GM11168 (cell line): ENCODE data around the gene HNRNPR.
"Not testable (repeated sequence)": the region's sequence is repeated elsewhere in the genome, so short reads cannot be mapped to it uniquely, and the experiment has no call there.

ENCODE experiments used
- in situ Hi-C: fragments of 300-500 bp; cut with MboI; formaldehyde crosslinking; loops from one replicate; pipeline ENCODE4 v1.12.0; 2022; ENCODE audit warnings: low sequenced_read_pairs; ENCODE audit not compliant: unreplicated experiment

Gene HNRNPR

DNA sequence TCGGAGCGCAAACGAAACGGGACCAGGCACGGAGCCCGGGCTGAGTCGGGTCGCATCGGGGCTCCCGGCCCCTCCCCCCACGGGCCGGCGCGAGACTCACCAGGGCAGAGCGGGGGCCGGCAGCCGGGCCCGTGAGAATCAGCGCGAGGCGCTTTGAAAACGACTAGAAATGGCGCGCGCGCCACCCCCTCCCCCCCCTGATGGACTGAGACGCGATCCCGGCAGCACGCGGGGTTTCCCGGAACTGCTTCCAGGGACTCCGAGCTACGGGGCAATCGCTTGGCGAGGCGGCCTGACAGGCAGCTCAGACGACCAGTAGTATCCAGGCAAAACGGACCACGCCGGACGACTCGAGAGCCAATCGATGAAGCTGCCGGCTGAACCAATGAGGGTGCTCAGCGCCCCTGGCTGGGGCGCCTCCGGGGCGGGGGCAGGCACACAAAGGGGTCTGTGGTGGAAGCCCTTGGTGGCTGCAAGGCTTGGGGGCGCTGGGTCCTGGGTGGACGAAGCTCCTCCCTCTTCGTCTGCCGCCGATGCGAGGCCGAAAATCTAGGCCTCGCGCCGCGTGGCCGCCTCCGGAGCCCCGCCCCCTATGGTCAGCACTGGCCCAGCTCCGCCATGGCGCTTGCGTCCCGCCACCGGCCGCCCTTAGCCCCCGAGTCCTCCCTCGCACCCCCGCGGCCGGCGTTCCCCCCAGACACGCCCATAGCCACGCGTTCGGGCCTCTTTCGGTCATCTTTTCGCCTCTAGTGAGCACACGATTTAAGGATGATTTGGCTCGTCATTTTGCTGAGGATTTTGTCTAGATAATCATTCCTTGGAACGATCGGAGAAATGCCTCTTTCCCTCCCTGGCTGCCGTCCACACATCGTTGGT is at the start of gene HNRNPR:
TSS of gene HNRNPR (minus strand) at position 174 of the 876 bp plus-strand sequence. CDS start 3,276 bp downstream, outside the sequence.
- in situ Hi-C loops, result no loop called here

DNA sequence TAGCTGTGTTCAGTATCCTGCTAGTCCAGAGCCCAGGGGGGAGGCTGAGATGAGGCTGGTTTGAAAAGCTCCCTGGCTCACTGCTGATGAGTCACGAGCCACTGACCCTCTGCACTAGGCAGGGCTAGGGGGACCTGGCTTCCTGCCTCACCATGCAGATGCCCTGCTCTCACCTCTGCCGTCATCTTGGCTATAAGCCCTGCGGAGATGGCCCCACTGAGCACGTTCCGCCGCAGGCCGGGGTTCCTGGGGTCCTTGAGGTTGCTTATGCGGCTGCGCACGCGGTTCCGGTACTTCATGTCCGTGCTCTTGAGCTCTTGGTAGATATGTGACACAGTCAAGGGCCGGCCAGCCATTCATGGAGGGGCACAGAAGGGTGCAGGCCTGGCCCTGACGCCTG is 49.6 kb upstream of the HNRNPR start:
- in situ Hi-C loops, result no loop called here

DNA sequence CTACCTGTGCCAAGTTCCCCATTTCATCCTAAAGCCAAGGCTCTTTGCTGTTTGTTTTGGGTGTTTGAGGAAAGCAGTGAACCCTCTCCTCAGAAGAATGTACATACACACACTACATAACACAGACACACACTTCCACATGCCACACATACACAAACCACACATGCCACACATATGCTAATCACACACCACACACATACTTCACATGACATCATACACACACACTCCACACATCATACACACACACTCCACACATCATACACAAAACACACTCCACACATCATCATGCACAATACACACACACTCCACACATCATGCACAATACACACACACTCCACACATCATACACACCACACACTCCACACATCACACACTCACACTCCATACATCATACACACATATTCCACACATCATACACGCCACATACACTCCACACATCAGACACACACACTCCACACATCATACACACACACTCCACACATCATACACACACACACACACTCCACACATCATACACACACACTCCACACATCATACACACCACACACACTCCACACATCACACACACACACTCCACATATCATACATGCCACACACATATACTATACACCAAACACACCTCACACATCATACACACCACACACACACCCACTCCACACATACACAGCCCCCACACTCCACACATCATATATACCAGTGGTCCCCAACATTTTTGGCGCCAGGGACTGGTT is 48.2 kb upstream of the HNRNPR start:
- in situ Hi-C loops, result no loop called here

DNA sequence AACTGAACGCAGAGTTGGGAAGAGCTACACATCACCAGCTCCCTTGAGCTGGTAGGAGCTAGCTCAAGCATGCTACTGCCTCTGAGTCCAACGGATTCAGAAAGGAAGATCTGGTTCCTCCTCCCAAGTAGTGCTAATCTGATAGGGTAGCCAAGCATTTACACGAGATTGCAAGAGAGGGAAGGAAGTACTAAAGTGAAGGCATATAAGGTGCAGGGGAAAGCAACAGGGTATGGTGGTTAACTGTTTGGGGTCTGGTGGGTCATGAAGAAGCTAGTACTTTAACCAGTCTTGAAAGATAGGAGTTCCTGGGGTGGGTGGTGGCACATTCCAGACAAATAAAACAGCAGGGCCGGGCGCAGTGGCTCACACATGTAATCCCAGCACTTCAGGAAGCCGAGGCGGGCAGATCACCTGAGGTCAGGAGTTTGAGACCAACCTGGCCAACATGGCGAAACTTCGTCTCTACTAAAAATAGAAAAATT is 45.8 kb upstream of the HNRNPR start:
- in situ Hi-C loops, result no loop called here

DNA sequence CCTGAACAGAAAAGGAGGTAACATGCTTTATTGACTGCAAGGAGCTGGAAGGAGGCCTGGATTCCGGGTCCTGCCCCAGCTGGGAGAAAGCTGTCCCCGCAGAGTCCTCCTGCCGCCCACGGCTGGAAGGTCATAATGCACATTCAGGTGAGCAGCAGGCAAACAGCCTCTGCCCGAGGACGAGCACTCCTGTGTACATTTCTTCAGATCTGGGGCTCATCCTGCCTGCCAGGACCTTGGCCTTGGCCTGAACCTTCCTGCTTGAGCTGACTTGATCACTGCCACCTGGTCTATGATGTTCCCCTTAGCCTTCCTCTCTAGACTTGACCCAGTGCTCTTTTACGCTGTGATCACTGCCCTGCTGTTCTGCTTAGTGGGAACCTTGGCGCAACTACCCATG is 43.4 kb upstream of the HNRNPR start:
- in situ Hi-C loops, result no loop called here

DNA sequence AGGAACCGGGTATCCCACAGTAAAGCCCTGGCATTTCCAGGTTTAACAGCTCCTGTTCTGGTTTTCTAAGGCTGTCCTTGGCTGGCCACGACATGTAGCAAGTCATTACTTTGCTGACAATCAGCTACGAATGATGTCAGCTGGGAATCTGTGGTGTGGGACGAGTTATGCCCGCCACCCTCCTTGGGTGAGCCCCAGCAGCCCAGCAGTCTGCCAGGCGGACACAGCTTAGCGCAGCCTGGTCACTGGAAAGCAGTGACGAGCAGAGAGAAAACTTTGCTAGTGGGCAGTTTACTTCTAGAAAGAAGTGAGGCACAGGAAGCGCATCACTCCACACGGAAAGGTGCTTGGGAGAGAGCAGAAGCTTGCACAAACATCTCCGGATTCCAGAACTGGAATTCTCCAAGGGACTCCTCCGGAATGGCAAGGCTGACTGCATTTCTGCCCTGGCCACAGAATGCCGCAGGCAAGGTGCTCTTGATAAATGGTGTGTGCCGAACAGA is 41.1 kb upstream of the HNRNPR start:
- in situ Hi-C loops, result no loop called here

DNA sequence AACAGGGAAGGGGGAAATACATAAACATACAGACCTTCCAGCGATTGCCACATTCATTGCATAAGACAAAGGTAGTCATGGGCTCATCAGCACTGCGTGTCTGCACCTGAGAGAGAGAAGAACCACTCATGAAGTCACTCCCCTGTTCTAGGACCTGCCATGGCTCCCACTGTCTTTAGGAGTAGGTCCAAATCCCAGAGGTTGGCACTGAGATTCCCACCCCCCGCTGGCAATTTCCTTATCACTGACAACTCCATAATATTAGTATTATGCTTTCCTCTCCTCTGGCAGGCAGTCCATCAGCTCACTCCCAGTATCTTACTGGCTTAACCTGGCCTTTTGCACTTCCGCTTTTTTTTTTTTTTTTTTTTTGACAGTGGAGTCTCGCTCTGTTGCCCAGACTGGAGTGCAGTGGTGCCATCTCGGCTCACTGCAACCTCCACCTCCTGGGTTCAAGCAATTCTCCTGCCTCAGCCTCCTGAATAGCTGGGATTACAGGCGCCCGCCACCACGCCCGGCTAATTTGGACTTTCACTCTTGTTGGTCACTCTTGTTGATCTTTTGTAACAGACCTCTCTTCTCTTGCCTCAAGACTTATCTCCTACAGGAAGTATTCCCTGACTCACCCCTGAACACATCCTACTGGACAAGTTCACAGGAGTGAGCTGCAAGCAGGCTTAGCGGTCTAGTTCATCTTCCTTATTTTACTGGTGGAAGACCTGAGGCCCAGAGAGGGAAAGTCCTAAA is 40.4 kb upstream of the HNRNPR start:
- in situ Hi-C loops, result no loop called here

DNA sequence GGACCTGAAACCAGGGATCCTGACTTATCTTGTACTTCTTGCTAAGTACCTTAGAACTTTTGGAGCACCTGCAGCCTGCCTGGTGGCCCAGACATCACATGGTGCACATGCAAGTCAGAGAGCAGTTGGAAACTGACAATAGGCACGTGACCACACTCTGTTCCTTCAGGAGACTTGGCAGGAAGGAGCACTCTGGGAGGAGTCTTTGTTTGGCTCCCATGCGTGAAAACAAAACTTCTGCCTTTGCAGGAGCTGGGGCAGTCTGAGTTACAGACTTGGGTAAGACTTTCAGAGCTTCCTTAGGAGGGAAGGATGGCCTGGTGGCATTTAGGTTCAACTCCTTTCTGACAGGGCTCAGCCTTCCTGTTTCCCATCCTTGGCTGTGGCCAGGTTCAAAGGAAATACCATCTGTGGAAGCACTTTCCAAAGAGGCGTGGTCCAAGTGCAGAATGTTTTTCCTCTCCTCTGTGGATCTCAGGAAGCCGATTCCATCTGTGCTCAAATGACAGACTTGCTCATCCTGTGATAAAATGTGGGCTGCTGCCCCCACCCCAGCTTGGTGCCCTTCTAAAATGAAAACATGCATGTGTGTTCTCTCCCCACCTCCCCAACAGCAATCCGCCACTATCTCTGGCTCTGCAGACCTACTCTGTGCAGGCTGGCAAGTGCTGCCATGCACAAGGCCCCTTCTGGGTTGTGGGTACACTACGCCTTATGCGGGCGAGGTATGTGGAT is 39.7 kb upstream of the HNRNPR start:
- in situ Hi-C loops, result no loop called here

DNA sequence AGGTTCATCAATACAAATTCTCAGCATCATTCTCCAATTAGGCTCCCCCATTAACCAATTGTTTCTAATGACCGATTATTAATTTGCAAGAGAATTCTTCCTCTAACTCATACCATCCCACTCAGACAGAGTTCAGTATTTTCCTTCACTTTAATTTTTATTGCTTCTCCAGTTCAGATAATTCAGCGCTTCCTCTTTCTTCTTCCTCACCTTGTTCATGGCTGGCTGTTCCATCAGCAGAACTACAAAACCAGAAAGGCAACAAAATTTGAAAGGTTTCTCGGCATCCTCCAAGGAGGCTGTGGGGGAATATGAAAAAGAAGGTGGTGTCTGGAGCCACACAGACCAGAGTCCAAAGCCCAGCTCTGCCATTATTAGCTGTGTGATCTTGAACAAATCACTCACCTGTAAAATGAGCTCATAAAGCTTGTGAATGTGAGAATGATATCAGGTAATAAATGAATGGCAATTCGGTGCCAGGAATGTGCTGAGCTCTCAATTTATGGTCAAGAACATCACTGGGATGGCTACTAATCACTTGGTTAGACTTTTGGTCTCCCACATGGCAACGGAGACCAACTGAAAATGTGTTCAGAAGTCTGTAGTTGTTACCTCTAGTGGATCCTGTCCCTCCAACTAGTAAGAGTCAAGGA is 37.3 kb upstream of the HNRNPR start:
- in situ Hi-C loops, result no loop called here

DNA sequence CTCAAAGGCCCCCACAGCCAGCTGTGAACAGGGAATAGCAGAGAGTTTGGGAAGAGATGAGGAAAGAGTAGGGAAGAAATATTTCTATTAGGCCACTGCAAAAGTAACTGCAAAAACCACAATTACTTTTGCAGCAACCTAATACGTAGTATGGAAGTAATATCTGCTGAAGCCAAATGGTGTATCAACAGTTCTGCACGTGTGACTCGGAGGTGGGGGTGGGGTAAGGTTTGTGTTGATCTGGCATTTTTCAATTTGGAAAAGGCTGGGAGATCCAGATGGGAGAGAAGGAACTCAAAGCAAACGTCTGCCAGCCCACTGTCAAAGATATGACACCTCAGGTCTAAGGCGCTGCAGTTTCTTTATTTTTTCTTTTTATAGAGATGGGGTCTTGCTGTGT is 36.6 kb upstream of the HNRNPR start:
- in situ Hi-C loops, result no loop called here

DNA sequence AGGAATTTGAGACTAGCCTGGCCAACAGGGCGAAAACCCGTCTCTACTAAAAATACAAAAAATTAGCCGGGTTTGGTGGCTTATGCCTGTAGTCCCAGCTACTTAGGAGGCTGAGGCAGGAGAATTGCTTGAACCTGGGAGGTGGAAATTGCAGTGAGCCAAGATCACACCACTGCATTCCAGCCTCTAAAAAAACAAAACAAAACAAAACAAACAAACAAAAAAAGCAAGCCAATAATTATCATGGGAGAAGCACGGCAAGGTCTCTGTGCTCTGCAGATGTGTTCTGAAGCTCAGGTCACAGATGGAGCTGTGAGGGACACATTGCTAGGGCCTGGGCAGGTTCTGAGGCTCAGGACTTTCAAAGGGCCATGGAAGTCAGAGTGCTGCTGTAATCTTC is 36.2 kb upstream of the HNRNPR start:
- in situ Hi-C loops, result not testable (repeated sequence)

DNA sequence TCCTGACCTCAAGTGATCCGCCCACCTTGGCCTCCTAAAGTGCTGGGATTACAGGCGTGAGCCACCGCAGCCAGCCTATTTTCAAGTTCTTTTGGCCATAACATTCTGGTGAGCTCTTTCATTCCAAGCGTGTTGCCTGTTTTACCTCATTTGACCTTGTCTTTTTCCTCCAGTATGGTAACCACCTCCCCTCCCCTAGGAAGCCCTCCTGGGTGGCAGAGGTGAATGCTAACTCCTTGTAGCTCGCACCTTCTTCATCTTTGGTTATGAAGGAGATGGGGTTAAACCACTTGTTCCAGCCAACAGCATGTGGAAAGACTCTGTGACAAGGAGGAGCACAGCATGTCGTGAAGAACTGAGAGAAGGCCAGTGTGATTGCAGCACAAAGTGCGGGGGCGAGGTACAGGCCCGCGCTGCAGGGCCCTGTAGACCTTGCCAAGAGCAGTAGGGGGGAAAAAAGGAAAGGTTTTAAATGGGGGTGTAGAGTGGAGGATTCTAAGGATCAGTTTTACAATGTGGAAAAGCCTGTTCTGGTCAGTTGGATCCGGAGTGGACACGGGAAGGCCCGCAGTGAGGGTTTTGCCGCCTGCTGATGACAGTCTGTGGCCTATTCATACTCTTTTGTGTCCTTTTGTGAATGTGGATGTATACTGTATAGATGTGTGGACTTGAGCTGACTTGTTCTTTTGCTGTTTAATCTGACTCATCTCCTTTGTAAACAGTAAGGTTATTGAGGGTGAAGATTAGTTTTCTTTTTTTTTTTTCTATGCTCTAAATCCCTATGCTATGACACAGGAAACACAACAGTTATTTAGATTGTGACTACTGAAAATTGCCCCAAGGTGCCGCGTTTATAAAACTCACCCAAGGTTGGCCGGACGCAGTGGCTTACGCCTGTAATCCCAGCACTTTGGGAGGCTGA is 33.1 kb upstream of the HNRNPR start:
- in situ Hi-C loops, result no loop called here

DNA sequence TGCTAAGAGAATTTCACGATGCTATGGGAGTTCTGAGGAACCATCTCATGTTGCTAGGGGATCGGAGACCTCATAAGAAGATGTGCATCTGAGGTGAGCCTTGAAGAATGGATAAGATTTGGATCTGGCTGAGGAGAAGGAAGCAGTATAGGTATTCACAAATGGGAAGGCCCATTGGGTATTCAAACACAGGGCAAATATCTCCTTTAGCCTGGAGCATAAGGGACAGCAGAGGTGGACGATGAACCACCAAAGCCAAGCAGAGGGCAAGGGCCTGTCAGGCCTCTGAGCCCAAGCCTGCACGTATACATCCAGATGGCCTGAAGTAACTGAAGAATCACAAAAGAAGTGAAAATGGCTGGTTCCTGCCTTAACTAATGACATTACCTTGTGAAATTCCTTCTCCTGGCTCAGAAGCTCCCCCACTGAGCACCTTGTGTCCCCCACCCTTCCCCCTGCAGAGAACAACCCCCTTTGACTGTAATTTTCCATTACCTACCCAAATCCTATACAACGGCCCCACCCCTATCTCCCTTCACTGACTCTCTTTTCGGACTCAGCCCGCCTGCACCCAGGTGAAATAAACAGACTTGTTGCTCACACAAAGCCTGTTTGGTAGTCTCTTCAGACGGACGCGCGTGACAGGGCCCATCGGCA is 30.1 kb upstream of the HNRNPR start:
- in situ Hi-C loops, result not testable (repeated sequence)

DNA sequence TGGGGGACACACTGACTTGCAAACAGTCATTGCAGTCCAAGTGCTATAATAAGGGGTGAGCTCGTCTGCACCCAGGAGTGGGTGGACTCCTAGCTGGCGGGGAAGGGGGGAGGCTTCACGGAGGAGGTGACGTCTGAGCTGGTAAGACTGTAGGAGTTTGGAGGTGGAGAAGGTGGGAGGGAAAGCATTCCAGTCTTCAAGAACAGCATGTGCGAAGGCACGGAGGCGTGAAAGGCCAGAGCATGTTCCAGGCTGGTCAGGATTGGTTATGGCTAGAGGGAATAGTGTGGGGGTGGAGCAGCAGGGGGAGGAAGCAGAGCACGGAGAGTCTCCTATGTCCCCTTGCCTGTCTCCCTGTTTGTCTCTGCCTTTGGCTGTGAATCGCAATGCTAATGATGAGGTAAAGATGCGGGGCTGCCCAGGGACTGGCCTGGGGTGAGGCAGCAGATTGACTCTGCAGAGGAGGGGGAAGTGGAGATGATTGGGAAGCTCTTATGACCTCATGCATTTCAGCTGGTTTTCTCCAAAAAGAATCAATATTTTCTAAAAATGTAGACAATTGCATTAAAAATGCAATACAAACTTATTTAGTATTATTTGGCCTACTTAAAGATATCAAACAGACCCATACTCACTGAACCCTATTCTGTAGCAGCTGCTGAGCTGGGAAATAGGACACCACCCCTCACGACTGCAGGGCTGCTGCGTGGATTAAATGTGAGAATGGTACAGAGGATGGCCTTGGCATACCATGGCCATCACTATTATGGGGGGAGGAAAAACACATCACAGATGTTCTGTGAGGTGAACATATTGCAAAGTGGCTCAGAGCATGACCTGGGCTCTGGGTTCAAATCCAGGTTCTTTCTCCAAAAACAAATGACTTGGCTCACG is 28.1 kb upstream of the HNRNPR start:
- in situ Hi-C loops, result no loop called here

DNA sequence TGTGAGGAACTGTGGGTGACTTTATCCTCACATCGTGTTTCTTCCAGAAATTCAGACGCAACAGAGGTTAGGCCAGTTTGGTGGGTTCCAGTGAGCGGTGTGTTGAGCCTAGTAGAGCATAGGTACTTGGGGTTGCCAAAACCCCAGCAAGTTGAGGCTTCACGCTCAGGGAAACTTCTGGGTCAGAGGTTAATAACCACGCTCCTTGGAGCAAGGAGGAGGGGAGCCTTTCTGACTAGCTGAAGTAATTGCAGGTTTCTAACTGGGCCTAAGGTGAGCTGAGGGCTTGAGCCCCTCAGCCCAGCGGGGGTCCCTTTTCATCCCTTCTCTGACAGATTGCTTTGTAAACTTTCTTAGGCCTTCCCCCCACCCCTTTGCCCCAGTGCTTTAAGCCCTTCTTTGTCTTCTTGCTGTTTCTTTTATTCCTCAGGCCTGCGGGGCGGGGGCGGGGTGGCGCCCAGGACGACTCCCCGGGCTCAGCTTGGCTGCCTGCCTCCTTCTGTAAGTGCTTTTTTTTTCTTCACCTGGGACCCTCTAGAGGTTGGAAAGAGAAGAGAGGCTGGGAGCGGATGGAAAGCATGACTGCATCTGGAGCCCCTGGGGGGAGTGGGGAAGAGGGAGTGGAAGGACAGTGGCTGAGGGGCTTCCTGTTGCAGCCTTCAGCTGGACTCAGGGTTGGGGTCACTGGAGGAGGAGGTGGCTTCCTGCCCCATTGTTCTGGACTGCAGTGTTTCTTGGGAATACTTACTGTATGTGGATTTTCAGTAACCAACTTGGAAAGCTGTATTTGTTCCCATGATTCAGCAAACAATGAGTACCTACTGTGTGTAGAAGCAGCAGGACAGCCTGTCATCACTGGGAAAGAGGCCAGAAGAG is 26.9 kb upstream of the HNRNPR start:
- in situ Hi-C loops, result no loop called here

DNA sequence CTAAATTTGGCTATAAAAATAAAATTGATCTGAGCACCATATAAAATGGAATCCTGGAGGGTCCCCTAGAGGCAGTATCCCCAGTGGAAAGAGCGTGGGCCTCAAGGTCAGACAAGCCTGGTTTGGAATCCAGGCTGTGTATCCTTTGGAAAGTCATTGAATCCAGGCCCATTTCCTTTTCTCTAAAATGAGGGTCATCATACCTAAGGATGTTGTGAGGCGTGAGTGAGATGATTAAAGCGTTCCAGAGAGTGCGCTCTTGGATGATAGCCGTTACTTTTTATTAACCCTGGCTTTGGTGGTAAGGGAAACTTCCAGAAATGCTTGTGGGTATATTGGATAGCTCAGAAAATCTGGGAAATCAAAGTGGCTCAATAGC is 26.2 kb upstream of the HNRNPR start:
- in situ Hi-C loops, result no loop called here
